Bronchial epithelial cell (primary cell): ENCODE results near the gene ERCC6L2. TPM values are rescaled to one million over a fixed set of nuclear protein-coding genes. Genes with fewer than 3 reads are reported as not detected.
A peak's percentile ranks its signal among the peaks of the same experiment; 100 is the strongest.

Experiments used
- DNase-seq: peaks from one replicate; pipeline ENCODE4 v3.0.0-alpha.2; 2010; ENCODE audit warnings: low read depth
- FAIRE-seq: peaks from 2 replicates; lab custom pipeline; 2011; peaks lifted over from hg19 to GRCh38; lab: Jason Lieb, UNC
- H3K27me3 ChIP-seq: 2 replicates; pipeline ENCODE4 v1.5.1; 2011; ENCODE audit warnings: low read length; ENCODE audit not compliant: control insufficient read depth, insufficient read depth
- H3K36me3 ChIP-seq: 2 replicates; pipeline ENCODE4 v1.5.1; 2011; ENCODE audit warnings: low read length; ENCODE audit not compliant: control insufficient read depth, insufficient read depth
- H3K4me3 ChIP-seq: 2 replicates; pipeline ENCODE4 v1.5.1; 2011; ENCODE audit warnings: mild to moderate bottlenecking, low read depth, low read length, control low read depth
- total RNA-seq: library from RNA; depleted of rRNA; stranded (reverse); fragments of >200 nt; gene quantifications from 2 replicates; pipeline ENCODE4 v1.2.1, GENCODE V29; 2014
- TF ChIP-seq, protein P1 (sequence below): IDR thresholded peaks from 2 replicates; pipeline ENCODE4 v1.5.1; 2011; ENCODE audit warnings: mild to moderate bottlenecking, moderate library complexity, low read length, control low read depth, inconsistent platforms; ENCODE audit not compliant: insufficient read depth, severe bottlenecking

Gene ERCC6L2
- total RNA-seq, 1 donor from 2014 or later: 33.4 TPM

DNA sequence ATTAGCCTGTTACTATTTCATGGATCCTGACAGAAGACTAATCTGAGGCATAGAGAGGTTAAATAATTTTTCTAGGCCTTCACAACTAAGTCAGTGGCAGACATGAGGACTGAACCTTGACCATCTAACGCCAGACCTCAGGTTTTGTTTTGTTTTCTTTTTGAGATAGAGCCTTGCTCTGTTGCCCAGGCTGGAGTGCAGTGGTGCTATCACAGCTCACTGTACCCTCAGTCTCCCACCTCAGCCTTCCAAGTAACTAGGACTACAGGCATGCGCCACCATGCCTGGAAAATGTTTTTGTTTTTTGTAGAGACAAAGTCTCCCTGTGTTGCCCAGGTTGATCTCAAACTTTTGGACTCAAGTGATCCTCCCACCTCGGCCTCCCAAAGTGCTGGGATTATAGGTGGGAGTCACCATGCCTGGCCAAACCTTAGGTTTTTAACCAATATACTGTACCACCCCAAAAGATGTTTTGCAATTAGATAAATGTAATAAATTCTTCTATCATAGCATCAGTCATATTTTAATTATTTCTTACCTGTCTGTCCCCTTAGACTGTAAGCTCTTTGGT, 35.4 kb downstream of the ERCC6L2 start:
- no peak for DNase-seq
- H3K36me3 ChIP-seq: no peaks in the 10 kb centered on the region
- no peak overlapping the region for H3K4me3 ChIP-seq
- no peaks in the 10 kb centered on the region for H3K27me3 ChIP-seq
- TF ChIP-seq, protein P1, sequence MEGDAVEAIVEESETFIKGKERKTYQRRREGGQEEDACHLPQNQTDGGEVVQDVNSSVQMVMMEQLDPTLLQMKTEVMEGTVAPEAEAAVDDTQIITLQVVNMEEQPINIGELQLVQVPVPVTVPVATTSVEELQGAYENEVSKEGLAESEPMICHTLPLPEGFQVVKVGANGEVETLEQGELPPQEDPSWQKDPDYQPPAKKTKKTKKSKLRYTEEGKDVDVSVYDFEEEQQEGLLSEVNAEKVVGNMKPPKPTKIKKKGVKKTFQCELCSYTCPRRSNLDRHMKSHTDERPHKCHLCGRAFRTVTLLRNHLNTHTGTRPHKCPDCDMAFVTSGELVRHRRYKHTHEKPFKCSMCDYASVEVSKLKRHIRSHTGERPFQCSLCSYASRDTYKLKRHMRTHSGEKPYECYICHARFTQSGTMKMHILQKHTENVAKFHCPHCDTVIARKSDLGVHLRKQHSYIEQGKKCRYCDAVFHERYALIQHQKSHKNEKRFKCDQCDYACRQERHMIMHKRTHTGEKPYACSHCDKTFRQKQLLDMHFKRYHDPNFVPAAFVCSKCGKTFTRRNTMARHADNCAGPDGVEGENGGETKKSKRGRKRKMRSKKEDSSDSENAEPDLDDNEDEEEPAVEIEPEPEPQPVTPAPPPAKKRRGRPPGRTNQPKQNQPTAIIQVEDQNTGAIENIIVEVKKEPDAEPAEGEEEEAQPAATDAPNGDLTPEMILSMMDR: no peak
- peak; percentile 66 for FAIRE-seq

DNA sequence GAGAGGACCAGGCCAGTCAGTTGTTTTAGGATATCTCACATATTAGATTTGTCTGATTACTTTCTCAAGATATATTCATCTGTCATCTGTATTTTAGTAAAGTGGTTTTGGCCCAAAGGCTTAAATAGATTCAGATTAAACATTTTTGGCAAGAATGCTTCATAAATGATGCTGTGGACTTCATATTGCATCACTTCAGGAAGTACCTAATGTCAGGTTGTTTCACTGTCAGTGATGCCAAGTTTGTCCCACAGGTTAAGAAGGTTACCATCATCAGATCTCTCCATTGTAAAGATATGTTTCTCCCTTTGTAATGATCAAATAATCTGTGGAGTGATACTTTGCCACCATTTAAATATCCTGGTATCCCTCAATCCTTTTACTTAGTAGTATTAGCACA, 37.3 kb downstream of the ERCC6L2 start:
- H3K36me3 ChIP-seq: peaks cover 2% of the 10 kb centered on the region
- H3K4me3 ChIP-seq: no peak overlapping the region
- no peaks in the 10 kb centered on the region for H3K27me3 ChIP-seq
- no peak for DNase-seq
- TF ChIP-seq, protein P1: no peak
- no peak for FAIRE-seq

DNA sequence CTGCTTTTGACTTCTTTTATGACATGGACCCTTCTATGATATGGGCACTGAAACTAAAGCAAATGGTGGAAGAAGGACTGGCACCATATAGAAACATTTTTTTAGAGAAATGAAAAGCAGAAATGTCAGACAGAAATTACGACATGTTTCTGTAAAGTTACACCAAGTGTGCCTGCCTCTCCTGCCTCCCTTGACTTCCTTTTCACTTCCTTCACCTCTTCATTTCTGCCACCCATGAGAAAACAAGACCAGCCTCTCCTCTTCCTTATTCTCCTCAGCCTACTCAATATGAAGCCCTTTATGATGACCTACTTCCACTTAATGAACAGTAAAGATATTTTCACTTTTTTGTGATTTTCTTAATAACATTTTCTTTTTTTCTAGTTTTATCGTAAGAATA, 44.5 kb downstream of the ERCC6L2 start:
- DNase-seq (no peak), FAIRE-seq (no peak)
- H3K27me3 ChIP-seq: no peaks in the 10 kb centered on the region
- H3K36me3 ChIP-seq: peaks cover 3% of the 10 kb centered on the region
- TF ChIP-seq, protein P1: no peak
- no peak overlapping the region for H3K4me3 ChIP-seq

DNA sequence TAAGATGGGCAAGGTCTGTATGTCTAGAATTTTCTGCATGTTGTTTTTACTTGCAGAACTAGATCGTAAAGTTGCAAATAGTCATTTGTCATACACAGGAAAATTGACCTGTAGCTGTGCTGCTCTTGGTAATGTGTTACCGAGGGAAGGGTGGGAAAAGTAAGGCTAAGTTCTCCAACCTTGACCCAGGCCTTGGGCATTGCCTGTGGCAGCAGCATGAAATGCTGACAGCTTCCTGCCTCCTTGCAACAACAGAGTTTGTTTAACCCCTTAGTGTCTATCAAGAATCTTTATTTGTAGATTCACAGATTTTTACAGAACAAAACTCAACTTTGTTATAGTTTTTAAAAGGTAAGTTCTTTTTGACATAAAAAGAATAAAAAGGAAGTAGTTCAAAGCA, 48.3 kb downstream of the ERCC6L2 start:
- no peaks in the 10 kb centered on the region for H3K27me3 ChIP-seq
- H3K36me3 ChIP-seq: peaks cover 2% of the 10 kb centered on the region
- TF ChIP-seq, protein P1: no peak
- FAIRE-seq (no peak), DNase-seq (no peak)
- no peak overlapping the region for H3K4me3 ChIP-seq

DNA sequence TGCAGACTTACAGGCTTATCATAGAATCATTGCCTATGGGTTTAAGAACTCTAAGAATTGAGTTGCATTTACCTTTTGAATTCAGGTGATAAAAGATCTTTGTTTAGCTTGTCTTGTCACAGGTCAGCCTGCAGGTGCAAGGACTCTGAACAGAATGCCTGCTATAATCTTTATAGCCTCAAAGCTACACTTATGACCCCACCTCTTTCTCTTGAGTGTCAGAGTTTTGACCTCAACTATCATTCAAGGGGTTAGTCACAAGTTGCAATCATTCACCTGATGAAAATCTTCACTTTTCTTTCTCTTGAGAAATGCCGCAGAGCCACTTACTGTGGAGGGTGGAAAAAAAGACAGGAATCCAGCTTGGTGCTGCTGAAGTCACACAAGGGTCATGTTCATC, 49.5 kb downstream of the ERCC6L2 start:
- FAIRE-seq (no peak), DNase-seq (no peak)
- TF ChIP-seq, protein P1: no peak
- no peaks in the 10 kb centered on the region for H3K27me3 ChIP-seq
- peaks cover 3% of the 10 kb centered on the region for H3K36me3 ChIP-seq
- no peak overlapping the region for H3K4me3 ChIP-seq

DNA sequence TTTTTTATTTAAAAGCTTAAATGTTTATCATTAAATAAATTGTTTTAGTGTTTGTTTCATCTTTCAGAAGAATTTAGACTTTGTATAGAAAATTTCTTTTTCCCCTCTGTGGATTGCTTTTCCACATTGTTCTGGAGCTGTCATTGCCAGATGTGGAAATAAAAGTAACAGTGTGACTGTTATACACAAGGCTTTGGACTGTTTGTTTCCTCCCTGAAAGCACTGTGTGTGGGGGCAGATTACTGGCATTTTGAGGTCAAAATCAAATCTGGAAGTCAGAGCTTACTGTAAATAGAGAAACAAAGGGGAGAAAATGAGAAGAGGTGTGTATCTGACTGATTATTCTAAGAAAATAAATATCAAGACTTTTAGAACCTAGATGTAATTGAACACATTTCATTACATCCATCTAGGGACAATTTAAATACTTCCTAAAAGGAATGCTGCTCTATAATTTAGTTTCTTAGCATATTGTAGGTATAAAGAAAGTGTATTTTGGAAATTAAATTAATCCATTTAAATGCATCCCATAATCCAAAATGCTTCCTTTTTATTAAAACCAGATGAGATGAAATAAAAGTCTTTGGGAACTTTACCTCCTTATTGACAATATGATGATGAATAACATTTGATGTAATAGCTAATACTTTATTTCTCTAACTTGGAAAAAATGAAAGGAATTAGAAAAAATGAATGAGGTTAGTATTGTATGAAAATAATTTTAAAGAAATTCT, 51.9 kb downstream of the ERCC6L2 start:
- Histone ChIP-seq H3K27me3 (no peaks in the 10 kb centered on the region), H3K4me3 (no peak overlapping the region), H3K36me3 (peaks cover 3% of the 10 kb centered on the region)
- FAIRE-seq: no peak
- TF ChIP-seq, protein P1: no peak
- DNase-seq: no peak
